Neural progenitor cell (in vitro differentiated cells): ENCODE data around the gene MAP3K13. TPM values are rescaled to one million over a fixed set of nuclear protein-coding genes. Genes with fewer than 3 reads are reported as not detected.
"Not testable (repeated sequence)": the region's sequence is repeated elsewhere in the genome, so short reads cannot be mapped to it uniquely, and the experiment has no call there.

Source experiments
- DNase-seq: peaks from one replicate; pipeline ENCODE4 v3.0.0-alpha.2; 2016; ENCODE audit warnings: low spot score
- H2AFZ ChIP-seq: fragments of 200-600 bp; sonication (generic); replicated peaks from 2 replicates; pipeline ENCODE4 v1.6.1; 2016; ENCODE audit warnings: antibody characterized with exemption
- H3F3A ChIP-seq: fragments of 200-600 bp; sonication (generic); 2 replicates; pipeline ENCODE4 v1.6.1; 2016; ENCODE audit warnings: antibody characterized with exemption, low read depth
- H3K27ac ChIP-seq: fragments of 200-600 bp; sonication (generic); 2 replicates; pipeline ENCODE4 v1.5.1; 2016; ENCODE audit warnings: mild to moderate bottlenecking
- H3K27me3 ChIP-seq: fragments of 200-600 bp; sonication (generic); 2 replicates; pipeline ENCODE4 v1.6.1; 2016; ENCODE audit warnings: mild to moderate bottlenecking, moderate library complexity
- H3K36me3 ChIP-seq: fragments of 200-600 bp; sonication (generic); 2 replicates; pipeline ENCODE4 v1.5.1; 2016
- H3K4me1 ChIP-seq: fragments of 200-600 bp; sonication (generic); 2 replicates; pipeline ENCODE4 v1.6.1; 2016; ENCODE audit warnings: mixed run types
- H3K4me2 ChIP-seq: fragments of 200-600 bp; sonication (generic); 2 replicates; pipeline ENCODE4 v1.6.1; 2016
- H3K4me3 ChIP-seq: fragments of 200-600 bp; sonication (generic); 2 replicates; pipeline ENCODE4 v1.5.1; 2016
- H3K79me2 ChIP-seq: fragments of 200-600 bp; sonication (generic); 2 replicates; pipeline ENCODE4 v1.6.1; 2016; ENCODE audit warnings: low read depth
- H3K9ac ChIP-seq: fragments of 200-600 bp; sonication (generic); 2 replicates; pipeline ENCODE4 v1.6.1; 2016
- H3K9me3 ChIP-seq: fragments of 200-600 bp; sonication (generic); 2 replicates; pipeline ENCODE4 v1.5.1; 2016; ENCODE audit warnings: low read depth
- H4K20me1 ChIP-seq: fragments of 200-600 bp; sonication (generic); 2 replicates; pipeline ENCODE4 v1.6.1; 2016; ENCODE audit warnings: low read depth
- H3K27ac Mint-ChIP-seq: 3 replicates; pipeline ENCODE4 v1.8.0; 2021; ENCODE audit warnings: mixed read lengths
- H3K27me3 Mint-ChIP-seq: 2 replicates; pipeline ENCODE4 v1.8.0; 2022; ENCODE audit warnings: low read depth, mild to moderate bottlenecking, inconsistent platforms, moderate library complexity, mixed read lengths; ENCODE audit not compliant: insufficient read depth
- H3K36me3 Mint-ChIP-seq: 3 replicates; pipeline ENCODE4 v1.8.0; 2021; ENCODE audit warnings: mixed read lengths
- H3K4me1 Mint-ChIP-seq: 3 replicates; pipeline ENCODE4 v1.8.0; 2021; ENCODE audit warnings: mixed read lengths
- H3K4me3 Mint-ChIP-seq: 3 replicates; pipeline ENCODE4 v1.8.0; 2021; ENCODE audit warnings: mild to moderate bottlenecking, moderate library complexity, mixed read lengths
- H3K9me3 Mint-ChIP-seq: 3 replicates; pipeline ENCODE4 v1.8.0; 2020; ENCODE audit warnings: mixed read lengths
- EZH2 ChIP-seq: fragments of 200-600 bp; sonication (generic); IDR thresholded peaks from 2 replicates; pipeline ENCODE4 v1.6.1; 2017; ENCODE audit warnings: antibody characterized with exemption, mild to moderate bottlenecking, moderate library complexity
- EZH2phosphoT487 ChIP-seq: fragments of 200-600 bp; sonication (generic); IDR thresholded peaks from 2 replicates; pipeline ENCODE4 v1.6.1; 2017; ENCODE audit warnings: antibody characterized with exemption
- total RNA-seq: library from RNA; depleted of rRNA; stranded (reverse); fragments of >200 nt; gene quantifications from 2 replicates; pipeline ENCODE4 v1.2.3, GENCODE V29; 2015; ENCODE audit warnings: low replicate concordance
- TF ChIP-seq, protein P1 (sequence below): fragments of 200-600 bp; sonication (generic); IDR thresholded peaks from 2 replicates; pipeline ENCODE4 v1.5.1; 2017; ENCODE audit warnings: antibody characterized with exemption, mild to moderate bottlenecking

The MAP3K13 gene
- total RNA-seq, 1 donor from 2014 or later = 34.6 TPM

DNA sequence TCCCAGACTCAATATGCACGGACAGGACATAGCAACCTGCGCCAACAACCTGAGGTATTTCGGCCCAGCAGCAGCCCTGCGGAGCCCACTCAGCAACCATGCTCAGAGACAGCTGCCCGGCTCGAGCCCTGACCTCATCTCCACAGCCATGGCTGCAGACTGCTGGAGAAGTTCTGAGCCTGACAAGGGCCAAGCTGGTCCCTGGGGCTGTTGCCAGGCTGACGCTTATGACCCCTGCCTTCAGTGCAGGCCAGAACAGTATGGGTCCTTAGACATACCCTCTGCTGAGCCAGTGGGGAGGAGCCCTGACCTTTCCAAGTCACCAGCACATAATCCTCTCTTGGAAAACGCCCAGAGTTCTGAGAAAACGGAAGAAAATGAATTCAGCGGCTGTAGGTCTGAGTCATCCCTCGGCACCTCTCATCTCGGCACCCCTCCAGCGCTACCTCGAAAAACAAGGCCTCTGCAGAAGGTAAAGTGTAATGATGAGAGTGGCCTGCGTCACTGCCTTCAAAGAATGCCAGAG, 110.4 kb downstream of the MAP3K13 start:
- no peaks in the 10 kb centered on the region for H4K20me1 ChIP-seq
- H3F3A ChIP-seq = no peaks in the 10 kb centered on the region
- H3K4me2 ChIP-seq = no peak overlapping the region
- TF ChIP-seq EZH2phosphoT487 = no peak
- TF ChIP-seq, protein P1, sequence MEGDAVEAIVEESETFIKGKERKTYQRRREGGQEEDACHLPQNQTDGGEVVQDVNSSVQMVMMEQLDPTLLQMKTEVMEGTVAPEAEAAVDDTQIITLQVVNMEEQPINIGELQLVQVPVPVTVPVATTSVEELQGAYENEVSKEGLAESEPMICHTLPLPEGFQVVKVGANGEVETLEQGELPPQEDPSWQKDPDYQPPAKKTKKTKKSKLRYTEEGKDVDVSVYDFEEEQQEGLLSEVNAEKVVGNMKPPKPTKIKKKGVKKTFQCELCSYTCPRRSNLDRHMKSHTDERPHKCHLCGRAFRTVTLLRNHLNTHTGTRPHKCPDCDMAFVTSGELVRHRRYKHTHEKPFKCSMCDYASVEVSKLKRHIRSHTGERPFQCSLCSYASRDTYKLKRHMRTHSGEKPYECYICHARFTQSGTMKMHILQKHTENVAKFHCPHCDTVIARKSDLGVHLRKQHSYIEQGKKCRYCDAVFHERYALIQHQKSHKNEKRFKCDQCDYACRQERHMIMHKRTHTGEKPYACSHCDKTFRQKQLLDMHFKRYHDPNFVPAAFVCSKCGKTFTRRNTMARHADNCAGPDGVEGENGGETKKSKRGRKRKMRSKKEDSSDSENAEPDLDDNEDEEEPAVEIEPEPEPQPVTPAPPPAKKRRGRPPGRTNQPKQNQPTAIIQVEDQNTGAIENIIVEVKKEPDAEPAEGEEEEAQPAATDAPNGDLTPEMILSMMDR = no peak
- H3K27me3 ChIP-seq = no peaks in the 10 kb centered on the region
- Mint-ChIP-seq H3K27me3 (peaks cover 2% of the 10 kb centered on the region), H3K4me1 (peaks cover 18% of the 10 kb centered on the region), H3K36me3 (peaks cover 3% of the 10 kb centered on the region), H3K9me3 (no peaks in the 10 kb centered on the region), H3K27ac (peak overlapping the region; percentile 26), H3K4me3 (no peak overlapping the region)
- H3K4me3 ChIP-seq = no peak overlapping the region
- no peak for DNase-seq
- no peak overlapping the region for H2AFZ ChIP-seq
- peaks cover 7% of the 10 kb centered on the region for H3K4me1 ChIP-seq
- H3K36me3 ChIP-seq = no peaks in the 10 kb centered on the region
- no peak overlapping the region for H3K27ac ChIP-seq
- no peak overlapping the region for H3K9ac ChIP-seq
- H3K9me3 ChIP-seq = no peaks in the 10 kb centered on the region
- H3K79me2 ChIP-seq = no peaks in the 10 kb centered on the region

- not testable (repeated sequence) for H3K27ac ChIP-seq, H3K4me3 Mint-ChIP-seq
Measured at GRCh38 chr3:185474922-185475321, 112.0 kb downstream of the MAP3K13 start.

GRCh38 chr3:185477316-185477715, 114.4 kb downstream of the MAP3K13 start:
- Mint-ChIP-seq H3K4me1 (peaks cover 13% of the 10 kb centered on the region), H3K4me3 (no peak overlapping the region), H3K36me3 (peaks cover 7% of the 10 kb centered on the region), H3K27me3 (peaks cover 2% of the 10 kb centered on the region), H3K27ac (no peak overlapping the region), H3K9me3 (no peaks in the 10 kb centered on the region)
- Histone ChIP-seq H4K20me1 (no peaks in the 10 kb centered on the region), H3K9me3 (no peaks in the 10 kb centered on the region), H3K27ac (no peak overlapping the region), H3K36me3 (no peaks in the 10 kb centered on the region), H2AFZ (no peak overlapping the region), H3K27me3 (no peaks in the 10 kb centered on the region), H3F3A (no peaks in the 10 kb centered on the region), H3K4me1 (no peaks in the 10 kb centered on the region), H3K79me2 (no peaks in the 10 kb centered on the region), H3K4me3 (no peak overlapping the region), H3K4me2 (no peak overlapping the region), H3K9ac (no peak overlapping the region)
- TF ChIP-seq, protein P1 = no peak
- TF ChIP-seq EZH2phosphoT487 = no peak
- TF ChIP-seq EZH2 = no peak
- DNase-seq = no peak

More at GRCh38 chr3:185474922-185475321, 112.0 kb downstream of the MAP3K13 start:
- DNase-seq, H3K4me1 ChIP-seq, H3K27me3 ChIP-seq, H3K9me3 ChIP-seq, H3K4me3 ChIP-seq, H3F3A ChIP-seq, H2AFZ ChIP-seq, H3K27me3 Mint-ChIP-seq, H3K9ac ChIP-seq, H3K79me2 ChIP-seq, H3K27ac Mint-ChIP-seq, H4K20me1 ChIP-seq, H3K36me3 ChIP-seq, H3K9me3 Mint-ChIP-seq, H3K4me2 ChIP-seq, H3K36me3 Mint-ChIP-seq: not testable (repeated sequence)
- peaks cover 18% of the 10 kb centered on the region for H3K4me1 Mint-ChIP-seq

- H3K9me3 ChIP-seq = no peaks in the 10 kb centered on the region
- no peaks in the 10 kb centered on the region for H4K20me1 ChIP-seq
- H3K9ac ChIP-seq = no peak overlapping the region
- Mint-ChIP-seq H3K36me3 (peaks cover 11% of the 10 kb centered on the region), H3K27me3 (peaks cover 2% of the 10 kb centered on the region), H3K27ac (no peak overlapping the region), H3K9me3 (no peaks in the 10 kb centered on the region), H3K4me1 (no peaks in the 10 kb centered on the region), H3K4me3 (no peak overlapping the region)
- H3K79me2 ChIP-seq = no peaks in the 10 kb centered on the region
- H3K4me3 ChIP-seq = no peak overlapping the region
- H3K27me3 ChIP-seq = no peaks in the 10 kb centered on the region
- no peaks in the 10 kb centered on the region for H3K4me1 ChIP-seq
- no peaks in the 10 kb centered on the region for H3F3A ChIP-seq
- no peak overlapping the region for H2AFZ ChIP-seq
- H3K4me2 ChIP-seq = no peak overlapping the region
- no peak overlapping the region for H3K27ac ChIP-seq
- H3K36me3 ChIP-seq = no peaks in the 10 kb centered on the region
- TF ChIP-seq EZH2 (no peak), EZH2phosphoT487 (no peak)
- TF ChIP-seq, protein P1 = no peak
- no peak for DNase-seq
Measured at GRCh38 chr3:185479373-185479945, 116.5 kb downstream of the MAP3K13 start.
